ENCODE data around the gene GDPD3. TPM values are rescaled to one million over a fixed set of nuclear protein-coding genes. Genes with fewer than 3 reads are reported as not detected.
A peak's percentile ranks its signal among the peaks of the same experiment; 100 is the strongest.

The GDPD3 gene
- total and polyA plus RNA-seq, 9 of the 15 experiments (the other 6 are each of a cell fraction or from before 2014, with no cell fraction given): 0.47 to 3.9 (median 1.1) TPM

- TF ChIP-seq ZHX1 (conservative IDR thresholded peaks at IDR 0.05; ENCODE audit: low read length) (0 out of 2 replicates have a peak, but pooled peaks have one; percentile 18), CBFA2T2 (conservative IDR thresholded peaks at IDR 0.05) (no peak), MITF (IDR thresholded peaks at IDR 0.05) (0 out of 2 replicates have a peak, but pooled peaks have one; percentile 32), ZNF146 (CRISPR knock-in tag; IDR thresholded peaks at IDR 0.05; ENCODE audit: unreplicated experiment) (no peak), ZC3H8 (IDR thresholded peaks at IDR 0.05) (no peak), L3MBTL2 (IDR thresholded peaks at IDR 0.05) (peak; percentile 90), MAFK (IDR thresholded peaks at IDR 0.05; ENCODE audit: low read length) (no peak), SRSF1 (IDR thresholded peaks at IDR 0.05; ENCODE audit: low read depth, low read length) (no peak), ZMIZ1 (IDR thresholded peaks at IDR 0.05; ENCODE audit: low read depth in 2 of 2, low read length in 2 of 2) (peak; percentile 20 to 54; a peak in 1 of 4 replicates), ZNF764 (CRISPR knock-in tag; IDR thresholded peaks at IDR 0.05; ENCODE audit: low read depth) (0 out of 2 replicates have a peak, but pooled peaks have one; percentile 18), TCF3 (CRISPR knock-in tag; IDR thresholded peaks at IDR 0.05) (no peak; the same call in 1 of the 2 replicates), ZNF740 (CRISPR knock-in tag; IDR thresholded peaks at IDR 0.05) (no peak), ZNF740 (tag; IDR thresholded peaks at IDR 0.05) (no peak)
Measured at GRCh38 chr16:30091474-30092372, 21.6 kb downstream of the GDPD3 start, which contains the start of gene TBX6 (continued).

Measured in K562 (cell line).